Brain microvascular endothelial cell (primary cell): Measurements from ENCODE around the gene COL4A1.

Source experiments
- DNase-seq: peaks from one replicate; pipeline ENCODE4 v3.0.0-alpha.2; 2020
- H3K27ac ChIP-seq: fragments of 250-450 bp; sonication (Bioruptor Pico); 2 replicates; pipeline ENCODE4 v1.5.1; 2020; ENCODE audit warnings: mild to moderate bottlenecking, moderate library complexity
- H3K27me3 ChIP-seq: fragments of 250-450 bp; sonication (Bioruptor Pico); replicated peaks from 2 replicates; pipeline ENCODE4 v1.5.1; 2020; ENCODE audit warnings: mild to moderate bottlenecking
- H3K36me3 ChIP-seq: fragments of 250-450 bp; sonication (Bioruptor Pico); replicated peaks from 2 replicates; pipeline ENCODE4 v1.5.1; 2020; ENCODE audit warnings: mild to moderate bottlenecking
- H3K4me3 ChIP-seq: 2 replicates; pipeline ENCODE4 v1.5.1; 2011; ENCODE audit warnings: low read depth, mild to moderate bottlenecking, control low read depth, low read length, moderate library complexity
- in situ Hi-C: cut with HindIII; loops from 2 replicates; pipeline ENCODE4 v1.10.0; 2017; ENCODE audit warnings: low sequenced_read_pairs, low pct_ligation_motif_present
- TF ChIP-seq, protein P1 (sequence below): IDR thresholded peaks from 2 replicates; pipeline ENCODE4 v1.5.1; 2011; ENCODE audit warnings: low read depth, mild to moderate bottlenecking, moderate library complexity, low read length, control low read depth, inconsistent platforms; ENCODE audit errors: missing control alignments

COL4A1 gene

DNA sequence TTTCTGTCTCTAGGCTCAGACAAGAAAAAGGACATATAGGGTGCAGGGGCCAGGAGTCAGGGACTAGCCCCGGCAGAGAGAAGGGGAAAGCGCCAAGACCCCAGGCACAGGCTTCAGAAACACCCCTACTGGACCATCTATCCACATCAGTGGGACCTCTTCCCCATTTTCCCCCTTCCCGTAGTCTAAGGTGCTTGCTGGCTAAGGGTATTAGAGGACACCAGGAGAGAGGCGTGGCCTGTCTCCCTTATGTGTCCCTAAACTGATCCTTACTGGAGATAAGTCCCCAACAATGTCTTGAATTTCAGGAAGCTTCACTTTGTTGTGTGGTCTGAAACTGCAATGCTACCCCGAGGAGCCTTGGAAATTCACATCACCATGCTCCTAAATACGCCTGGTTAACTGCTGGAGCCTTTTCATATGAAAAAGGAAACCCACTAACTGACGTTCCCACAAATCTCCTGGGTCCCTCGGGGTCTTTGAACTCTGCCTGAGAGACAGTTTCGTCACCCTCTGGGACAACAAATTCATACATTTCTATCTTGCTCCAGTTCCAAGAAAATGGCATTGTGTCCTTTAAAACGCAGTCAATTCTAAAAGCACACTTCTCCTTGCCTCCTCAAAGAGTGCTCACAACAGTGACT is 197.7 kb downstream of the COL4A1 start:
- H3K27ac ChIP-seq, result no peak overlapping the region
- H3K36me3 ChIP-seq, result no peaks in the 10 kb centered on the region
- in situ Hi-C loops, result loop anchor here (25.0 kb wide), 3 partner anchors 322 to 1147 kb away; partner anchors contain the start of gene IRS2
- no peaks in the 10 kb centered on the region for H3K27me3 ChIP-seq
- TF ChIP-seq, protein P1, sequence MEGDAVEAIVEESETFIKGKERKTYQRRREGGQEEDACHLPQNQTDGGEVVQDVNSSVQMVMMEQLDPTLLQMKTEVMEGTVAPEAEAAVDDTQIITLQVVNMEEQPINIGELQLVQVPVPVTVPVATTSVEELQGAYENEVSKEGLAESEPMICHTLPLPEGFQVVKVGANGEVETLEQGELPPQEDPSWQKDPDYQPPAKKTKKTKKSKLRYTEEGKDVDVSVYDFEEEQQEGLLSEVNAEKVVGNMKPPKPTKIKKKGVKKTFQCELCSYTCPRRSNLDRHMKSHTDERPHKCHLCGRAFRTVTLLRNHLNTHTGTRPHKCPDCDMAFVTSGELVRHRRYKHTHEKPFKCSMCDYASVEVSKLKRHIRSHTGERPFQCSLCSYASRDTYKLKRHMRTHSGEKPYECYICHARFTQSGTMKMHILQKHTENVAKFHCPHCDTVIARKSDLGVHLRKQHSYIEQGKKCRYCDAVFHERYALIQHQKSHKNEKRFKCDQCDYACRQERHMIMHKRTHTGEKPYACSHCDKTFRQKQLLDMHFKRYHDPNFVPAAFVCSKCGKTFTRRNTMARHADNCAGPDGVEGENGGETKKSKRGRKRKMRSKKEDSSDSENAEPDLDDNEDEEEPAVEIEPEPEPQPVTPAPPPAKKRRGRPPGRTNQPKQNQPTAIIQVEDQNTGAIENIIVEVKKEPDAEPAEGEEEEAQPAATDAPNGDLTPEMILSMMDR, result no peak
- no peak for DNase-seq
- H3K4me3 ChIP-seq, result no peak overlapping the region

DNA sequence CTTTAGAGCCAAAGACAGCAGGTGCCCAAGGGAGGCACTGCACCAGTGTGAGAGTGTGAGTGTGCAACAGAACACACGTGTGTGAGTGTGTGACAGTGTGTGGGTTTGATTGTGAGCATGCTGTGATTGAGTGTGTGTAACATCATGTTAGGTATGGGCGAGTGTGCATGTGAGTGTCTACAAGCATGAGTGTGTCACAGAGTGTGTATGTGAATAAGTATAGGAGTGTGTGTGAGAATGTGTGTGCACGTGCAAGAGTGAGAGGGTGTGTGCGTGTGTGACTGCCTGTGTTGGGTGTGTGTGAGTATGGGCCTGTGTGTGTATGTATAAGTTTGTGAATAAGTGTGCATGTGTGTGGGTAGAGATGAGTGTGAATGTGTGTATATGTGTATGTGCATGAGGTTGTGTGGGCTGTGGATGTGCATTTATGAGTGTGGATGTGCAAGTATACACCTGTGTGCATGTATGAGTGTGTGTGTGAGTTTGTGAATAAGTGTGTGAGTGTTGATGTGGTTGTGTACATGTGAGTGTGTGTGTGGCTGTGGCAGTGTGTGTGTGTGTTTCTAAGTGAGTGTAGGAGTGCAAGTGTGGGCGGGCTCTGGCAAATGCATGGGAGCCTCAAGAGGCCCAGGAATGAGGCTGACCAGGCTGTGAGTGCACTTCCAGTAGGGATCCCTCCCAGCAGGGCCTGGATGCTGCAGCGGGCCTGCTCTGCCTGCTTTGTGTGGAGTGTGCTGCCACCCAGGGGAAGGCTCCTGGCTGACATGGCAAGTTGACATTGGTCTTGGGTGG is 198.4 kb downstream of the COL4A1 start:
- no peaks in the 10 kb centered on the region for H3K27me3 ChIP-seq
- DNase-seq, result peak; percentile 87
- in situ Hi-C loops, result loop anchor here (25.0 kb wide), 3 partner anchors 321 to 1146 kb away; partner anchors contain the start of gene IRS2
- no peak overlapping the region for H3K4me3 ChIP-seq
- H3K36me3 ChIP-seq, result no peaks in the 10 kb centered on the region
- TF ChIP-seq, protein P1, result peak; percentile 89
- no peak overlapping the region for H3K27ac ChIP-seq

DNA sequence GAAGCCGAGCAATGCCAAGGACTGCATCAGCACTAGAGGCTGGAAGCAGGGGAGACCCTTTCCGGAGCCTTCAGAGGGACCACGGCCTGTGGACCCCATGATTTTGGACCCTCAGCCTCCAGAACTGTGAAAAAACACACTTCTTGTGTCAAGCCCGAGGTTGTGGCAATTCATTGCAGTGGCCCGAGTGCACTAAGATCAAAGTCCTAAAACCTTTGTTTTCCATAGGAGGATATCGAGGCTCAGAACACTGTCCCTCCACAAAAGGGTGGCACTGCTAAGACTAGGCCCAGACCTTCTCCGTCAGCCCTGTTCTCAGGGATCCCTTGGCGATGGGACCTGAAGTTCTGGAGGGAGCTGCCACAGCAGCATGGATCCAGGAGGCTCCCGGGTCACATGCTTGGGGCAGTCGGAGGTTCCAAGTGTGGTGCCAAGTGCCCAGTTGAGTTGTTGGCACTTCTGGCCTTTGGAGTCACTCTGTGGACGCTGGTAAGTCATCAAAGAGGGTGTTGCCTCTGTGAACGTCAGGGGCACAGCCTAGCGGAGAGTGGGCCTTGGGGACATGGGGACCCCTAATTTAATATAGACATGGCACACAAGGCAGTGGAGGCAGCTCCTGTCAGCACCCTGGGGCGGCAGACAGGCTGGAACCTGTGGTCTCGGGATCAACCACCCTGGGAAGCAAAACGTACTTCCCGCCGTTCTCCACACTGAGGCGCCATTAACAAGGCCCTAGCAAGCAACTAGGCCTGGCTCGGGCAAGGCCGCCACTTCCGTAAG is 199.2 kb downstream of the COL4A1 start:
- Histone ChIP-seq H3K27me3 (no peaks in the 10 kb centered on the region), H3K4me3 (no peak overlapping the region), H3K36me3 (no peaks in the 10 kb centered on the region), H3K27ac (no peak overlapping the region)
- DNase-seq, result no peak
- TF ChIP-seq, protein P1, result peak; percentile 47
- in situ Hi-C loops, result loop anchor here (25.0 kb wide), 3 partner anchors 320 to 1145 kb away; partner anchors contain the start of gene IRS2

DNA sequence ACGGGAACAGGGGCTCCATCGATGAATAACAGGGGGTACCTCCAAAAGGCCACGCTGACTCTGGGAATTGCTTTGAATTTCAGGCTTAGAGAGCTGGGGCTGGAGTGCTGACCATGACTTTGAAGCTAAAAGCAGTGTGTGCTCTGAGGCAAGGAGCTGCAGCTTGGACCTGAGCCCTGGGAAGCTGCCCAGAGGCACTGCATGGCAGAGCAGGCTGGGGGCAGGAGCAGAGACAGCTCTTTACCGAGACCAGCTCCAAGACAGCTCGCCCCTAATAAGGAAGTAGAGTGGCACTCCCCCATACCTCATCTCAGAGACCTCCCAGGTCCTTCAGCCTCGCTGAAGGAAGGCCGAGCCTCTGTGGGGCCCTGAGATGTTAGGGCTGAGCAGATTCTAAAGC is 200.2 kb downstream of the COL4A1 start:
- TF ChIP-seq, protein P1, result no peak
- in situ Hi-C loops, result loop anchor here (25.0 kb wide), 3 partner anchors 319 to 1144 kb away; partner anchors contain the start of gene IRS2
- no peak for DNase-seq
- no peak overlapping the region for H3K4me3 ChIP-seq
- no peak overlapping the region for H3K27ac ChIP-seq
- no peaks in the 10 kb centered on the region for H3K36me3 ChIP-seq
- H3K27me3 ChIP-seq, result no peaks in the 10 kb centered on the region

DNA sequence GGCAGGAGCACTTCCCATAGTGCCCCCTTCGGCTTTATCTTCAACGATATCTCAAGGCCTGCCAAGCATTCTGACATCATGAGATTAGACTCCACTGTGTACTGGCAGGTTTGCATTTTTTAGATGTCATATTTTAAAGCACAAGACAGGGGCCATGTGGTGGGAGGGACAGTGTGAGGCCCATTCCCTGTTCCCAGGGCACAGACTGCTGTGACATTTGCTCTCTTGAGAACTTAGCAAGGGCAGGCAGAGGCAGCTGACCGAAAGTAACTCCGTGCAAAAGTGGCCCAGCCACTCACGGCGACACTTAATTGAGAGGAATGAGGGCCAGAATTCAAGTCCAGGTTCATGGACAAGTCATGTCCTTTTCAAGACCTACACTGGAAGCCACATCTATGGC is 201.8 kb downstream of the COL4A1 start:
- no peak for DNase-seq
- in situ Hi-C loops, result loop anchor here (25.0 kb wide), 3 partner anchors 318 to 1143 kb away; partner anchors contain the start of gene IRS2
- Histone ChIP-seq H3K36me3 (no peaks in the 10 kb centered on the region), H3K4me3 (no peak overlapping the region), H3K27me3 (no peaks in the 10 kb centered on the region), H3K27ac (no peak overlapping the region)
- TF ChIP-seq, protein P1, result no peak
